ENCODE results near the gene FGD2.
"Not testable (repeated sequence)": the region's sequence is repeated elsewhere in the genome, so short reads cannot be mapped to it uniquely, and the experiment has no call there.

Gene FGD2

GRCh38 chr6:37042150-37042549, 36.7 kb downstream of the FGD2 start:
- ATAC-seq: no peak
- TF ChIP-seq SNAI2 (CRISPR knock-in tag; IDR thresholded peaks at IDR 0.05): no peak
- no peak for TF ChIP-seq ZFP30 (CRISPR knock-in tag; IDR thresholded peaks at IDR 0.05)
- no peak for TF ChIP-seq CSDC2 (CRISPR knock-in tag; IDR thresholded peaks at IDR 0.05)
- no peak for TF ChIP-seq RARB (CRISPR knock-in tag; IDR thresholded peaks at IDR 0.05)
- TF ChIP-seq ZC3H10 (CRISPR knock-in tag; IDR thresholded peaks at IDR 0.05): no peak
- TF ChIP-seq POU6F1 (CRISPR knock-in tag; IDR thresholded peaks at IDR 0.05; ENCODE audit: borderline replicate concordance, low read depth): no peak
- no peak for TF ChIP-seq BACH2 (CRISPR knock-in tag; IDR thresholded peaks at IDR 0.05; ENCODE audit: borderline replicate concordance)

- not testable (repeated sequence) for ATAC-seq
Observed at GRCh38 chr6:37043091-37043490, 37.6 kb downstream of the FGD2 start.

GRCh38 chr6:37047346-37047688, 41.9 kb downstream of the FGD2 start:
- no peak for ATAC-seq
- TF ChIP-seq ISL1 (CRISPR knock-in tag; IDR thresholded peaks at IDR 0.05): no peak
- no peak for TF ChIP-seq ESRRG (CRISPR knock-in tag; IDR thresholded peaks at IDR 0.05)
- no peak for TF ChIP-seq CREB5 (CRISPR knock-in tag; IDR thresholded peaks at IDR 0.05; ENCODE audit: low read depth)
- no peak for TF ChIP-seq RARB (CRISPR knock-in tag; IDR thresholded peaks at IDR 0.05)
- TF ChIP-seq ZFP3 (CRISPR knock-in tag; IDR thresholded peaks at IDR 0.05): no peak
- no peak for TF ChIP-seq ZNF70 (CRISPR knock-in tag; IDR thresholded peaks at IDR 0.05)
- no peak for TF ChIP-seq CSDC2 (CRISPR knock-in tag; IDR thresholded peaks at IDR 0.05)
- no peak for TF ChIP-seq PATZ1 (CRISPR knock-in tag; IDR thresholded peaks at IDR 0.05; ENCODE audit: borderline replicate concordance)
- TF ChIP-seq OSR1 (CRISPR knock-in tag; IDR thresholded peaks at IDR 0.05): no peak
- TF ChIP-seq ZNF8 (CRISPR knock-in tag; IDR thresholded peaks at IDR 0.05): no peak
- TF ChIP-seq POU6F1 (CRISPR knock-in tag; IDR thresholded peaks at IDR 0.05; ENCODE audit: borderline replicate concordance, low read depth): no peak
- no peak for TF ChIP-seq ZFP30 (CRISPR knock-in tag; IDR thresholded peaks at IDR 0.05)
- no peak for TF ChIP-seq ZC3H10 (CRISPR knock-in tag; IDR thresholded peaks at IDR 0.05)
- TF ChIP-seq TSHZ2 (CRISPR knock-in tag; IDR thresholded peaks at IDR 0.05): no peak
- TF ChIP-seq CSRNP3 (CRISPR knock-in tag; IDR thresholded peaks at IDR 0.05): no peak
